NCI-H524 treated with DMSO at 0.1 percent for 48 hours (cell line): ENCODE data around the gene YPEL3.
"Not testable (repeated sequence)": the region's sequence is repeated elsewhere in the genome, so short reads cannot be mapped to it uniquely, and the experiment has no call there.

ENCODE experiments used
- DNase-seq: peaks from one replicate; lab custom pipeline; 2025; lab: John Stamatoyannopoulos, UW

Gene YPEL3

GRCh38 chr16:30117768-30118167 is 21.8 kb upstream of the YPEL3 start:
- DNase-seq = no peak

- DNase-seq = no peak
These were observed 20.5 kb upstream of the YPEL3 start for GRCh38 chr16:30116291-30117207.

DNA sequence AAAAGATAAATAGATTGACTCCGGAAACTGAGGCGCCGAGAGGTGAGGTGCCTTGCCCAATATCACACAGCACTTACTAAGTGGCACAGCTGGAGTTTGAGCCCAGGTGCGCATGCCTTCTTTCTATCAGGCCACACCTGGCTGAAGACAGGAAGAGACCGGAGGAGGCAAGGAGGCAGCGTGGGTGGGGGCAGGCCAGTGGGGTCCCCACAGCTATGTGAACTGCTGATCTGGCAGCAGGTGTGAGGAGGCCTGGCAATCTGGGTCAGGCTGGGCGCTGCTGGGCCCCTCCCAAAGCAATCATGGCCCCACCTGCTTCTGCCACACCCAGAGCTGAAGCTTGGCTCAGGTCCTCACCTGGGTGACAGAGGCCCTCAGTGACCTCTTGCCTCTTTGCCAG is 19.2 kb upstream of the YPEL3 start:
- no peak for DNase-seq

GRCh38 chr16:30114833-30115232 is 18.8 kb upstream of the YPEL3 start:
- DNase-seq = not testable (repeated sequence)

GRCh38 chr16:30114411-30114810 is 18.4 kb upstream of the YPEL3 start:
- no peak for DNase-seq

- DNase-seq = no peak
These were observed 17.8 kb upstream of the YPEL3 start for GRCh38 chr16:30113711-30114333.

GRCh38 chr16:30113031-30113710 is 17.2 kb upstream of the YPEL3 start, which contains the start of gene GDPD3:
Gene GDPD3, minus strand, starts transcription at chr16:30113537. Its CDS starts 59 bp downstream, at chr16:30113478.
- DNase-seq = no peak

GRCh38 chr16:30112197-30113030 is 16.4 kb upstream of the YPEL3 start:
- DNase-seq = no peak

- DNase-seq = peak; percentile 80
These were observed 14.6 kb upstream of the YPEL3 start for GRCh38 chr16:30110661-30111060.

DNA sequence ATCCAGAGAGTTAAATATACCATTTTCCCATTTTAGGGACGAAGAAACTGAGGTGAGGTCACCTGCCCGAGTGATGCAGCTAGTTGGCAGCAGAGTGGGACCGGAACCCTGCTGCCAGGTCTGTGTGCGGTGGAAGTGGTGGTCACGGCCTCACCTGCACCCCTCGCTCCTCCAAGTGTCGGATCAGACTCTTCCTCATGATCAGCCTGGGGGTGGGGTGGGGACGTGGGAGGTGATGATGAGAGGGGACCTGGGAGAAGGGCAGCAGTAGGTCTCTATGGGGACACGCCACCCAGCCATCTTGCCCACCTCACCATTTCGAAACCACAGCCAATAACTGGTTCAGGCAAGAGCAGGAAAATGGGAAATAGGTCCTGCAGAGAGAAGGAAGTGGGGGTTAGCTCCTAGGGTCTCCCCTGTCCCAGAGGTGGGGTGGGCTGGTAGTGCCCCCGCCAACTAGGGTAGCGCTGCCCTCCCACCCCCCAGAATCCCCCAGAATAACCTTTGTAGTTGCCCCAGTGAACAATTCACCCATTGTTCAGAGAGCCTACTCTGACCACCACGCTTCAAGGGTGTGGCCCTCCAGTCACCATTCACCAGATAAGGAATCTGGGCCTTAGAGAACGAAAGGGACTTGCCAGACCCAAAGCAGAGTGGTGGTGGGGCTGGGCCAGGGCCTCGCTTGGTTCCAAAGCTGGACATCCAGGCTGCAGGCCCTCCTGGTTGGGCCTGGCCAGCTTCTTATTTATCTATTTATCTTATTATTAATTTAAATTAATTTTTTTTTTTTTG is 12.2 kb upstream of the YPEL3 start:
- no peak for DNase-seq

GRCh38 chr16:30104492-30104891 is 8.5 kb upstream of the YPEL3 start:
- no peak for DNase-seq

GRCh38 chr16:30104090-30104489 is 8.1 kb upstream of the YPEL3 start:
- DNase-seq = no peak

DNA sequence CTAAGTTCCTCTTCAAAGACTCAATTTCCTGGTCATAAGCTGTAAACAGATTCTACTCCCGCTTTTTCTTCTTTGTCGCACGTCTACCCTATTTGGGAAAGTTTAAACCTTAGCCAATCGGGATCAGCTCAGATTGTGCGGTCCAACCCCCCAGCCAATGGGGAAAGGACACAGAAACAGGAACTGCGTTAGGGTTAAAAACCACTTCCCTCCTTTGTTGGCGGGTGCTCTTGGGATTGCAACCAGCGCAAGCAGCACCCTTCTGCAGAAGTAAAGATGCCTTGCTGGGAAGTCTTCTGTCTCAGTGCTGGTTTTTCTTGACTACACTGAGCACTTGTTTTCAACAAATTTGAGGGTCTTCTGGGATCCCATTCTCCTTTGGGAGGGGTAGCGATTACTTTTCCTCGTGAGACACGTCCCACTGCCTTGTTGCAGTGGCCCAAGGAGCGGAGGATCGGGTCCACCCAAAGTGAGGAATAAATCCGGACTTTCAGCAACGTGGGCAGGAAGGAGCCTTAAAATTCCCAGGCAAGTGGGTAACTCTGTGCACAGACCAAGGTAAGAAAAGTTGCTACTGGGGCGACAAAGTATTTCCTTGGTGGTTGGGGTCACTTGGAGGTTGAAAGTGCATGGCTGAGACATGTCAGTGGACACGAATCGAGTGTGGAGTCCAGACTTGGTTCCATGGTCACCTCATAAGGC is 1.0 kb upstream of the YPEL3 start:
- DNase-seq = no peak

DNA sequence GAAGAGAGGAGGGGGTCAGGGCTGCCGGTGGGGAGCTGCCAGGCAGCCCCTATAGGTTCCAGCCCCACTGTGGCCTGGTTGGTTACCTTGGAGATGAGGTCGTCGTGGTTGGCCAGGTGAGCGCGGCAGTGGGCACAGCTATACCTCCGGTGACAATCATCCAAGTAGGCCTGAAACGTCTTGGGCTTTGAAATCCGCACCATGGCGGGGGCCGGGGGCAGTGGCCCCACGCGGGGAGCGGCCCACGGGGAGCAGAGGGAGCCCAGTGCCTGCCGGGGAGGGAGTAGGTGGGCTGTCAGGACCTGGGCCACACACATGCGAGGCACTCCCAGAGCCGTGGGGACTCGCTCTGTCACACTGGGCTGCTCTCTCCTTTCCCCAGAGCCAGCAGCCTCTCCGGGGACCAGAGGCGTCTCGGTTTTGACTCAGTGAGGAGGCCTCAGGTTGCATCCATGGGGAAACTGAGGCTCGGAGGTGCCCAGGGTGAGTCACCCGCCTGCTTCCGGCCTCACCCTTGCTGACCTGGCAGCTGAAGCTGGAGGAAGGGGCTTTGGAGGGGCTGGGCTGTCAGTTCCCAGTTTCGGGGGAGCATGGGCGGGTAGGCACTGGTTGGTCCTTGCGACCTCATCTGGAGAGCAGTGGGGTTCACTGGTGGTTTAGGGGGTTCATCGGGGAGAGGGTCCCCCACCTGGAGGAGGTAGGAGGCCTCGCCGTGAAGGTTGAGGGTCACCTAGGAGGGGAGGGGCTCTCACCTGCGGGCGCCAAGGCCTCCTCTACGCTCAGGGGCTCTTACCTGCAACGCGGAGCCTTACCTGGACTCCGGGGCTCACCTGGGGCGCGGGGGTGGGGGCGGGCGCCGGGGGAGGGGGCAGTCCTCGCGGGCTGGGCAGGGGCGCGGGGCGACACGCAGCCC is 591 bp downstream of the YPEL3 start:
- no peak for DNase-seq

DNA sequence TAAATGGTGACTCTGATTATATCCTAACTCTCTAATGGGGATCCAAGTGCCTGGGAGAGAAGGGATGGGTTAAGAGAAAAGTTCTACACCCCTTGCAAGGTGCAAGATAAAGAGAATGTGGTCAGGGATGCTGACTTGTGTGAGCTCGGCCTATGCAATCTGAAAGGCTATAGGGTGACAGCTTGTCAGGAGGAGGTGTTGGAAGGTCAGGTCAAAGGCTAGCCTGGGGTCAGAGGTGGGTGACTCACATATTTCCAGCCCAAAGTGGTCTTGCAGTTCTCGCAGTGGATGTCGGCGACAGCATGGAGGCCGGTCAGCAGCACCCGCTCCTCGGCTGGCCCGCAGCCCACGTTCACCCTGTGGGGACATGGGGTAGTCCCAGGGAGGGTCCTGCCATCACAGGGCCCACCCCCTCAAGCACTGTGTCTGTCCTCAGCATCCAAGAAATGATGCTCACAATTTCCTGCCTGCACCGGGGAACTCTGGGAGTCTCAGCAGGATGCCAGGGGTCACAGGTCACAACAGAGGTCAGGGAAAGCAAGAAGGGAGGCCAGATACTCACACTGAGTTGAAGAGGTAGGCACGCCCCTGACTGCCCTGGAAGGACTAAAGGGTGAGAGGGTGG is 1.4 kb downstream of the YPEL3 start:
- no peak for DNase-seq

DNA sequence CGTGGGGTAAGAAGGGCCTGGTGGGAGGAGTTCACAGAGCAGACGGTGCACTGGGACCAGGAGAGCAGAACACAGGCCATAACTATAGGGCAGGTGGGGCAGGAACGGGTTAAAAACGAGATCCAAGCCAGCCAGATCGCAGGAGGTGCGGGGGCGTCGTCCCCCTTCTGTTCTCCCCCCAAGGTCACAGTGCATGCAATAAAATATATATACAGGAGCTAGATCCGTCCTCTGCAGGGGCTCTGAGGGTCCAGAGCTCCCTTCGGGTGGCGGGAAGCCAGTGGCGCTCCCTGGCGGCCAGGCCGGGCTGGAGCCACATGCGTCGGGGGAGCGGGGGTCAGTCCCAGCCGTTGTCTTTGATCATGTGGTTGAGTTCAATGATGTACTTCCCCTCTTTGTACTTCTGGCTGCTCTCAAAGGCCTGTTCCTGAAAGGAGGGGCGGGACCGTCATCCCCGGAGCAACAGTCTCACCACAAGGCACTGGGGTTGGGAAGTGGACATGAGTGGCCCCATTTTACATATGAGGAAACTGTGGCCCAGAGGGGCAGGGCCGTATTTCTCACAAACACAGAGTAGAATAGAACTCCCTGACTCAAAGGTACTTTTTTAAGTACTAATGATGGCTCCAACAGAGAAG is 3.5 kb downstream of the YPEL3 start:
- DNase-seq = peak; percentile 43

GRCh38 chr16:30091474-30092372 is 4.3 kb downstream of the YPEL3 start, which contains the start of gene TBX6:
Gene TBX6, minus strand, starts transcription at chr16:30091924. Its CDS starts 731 bp downstream, at chr16:30091193.
- DNase-seq = peak; percentile 61
